Measurements from ENCODE around the gene AGBL4.

The AGBL4 gene

GRCh38 chr1:49465486-49466185, 558.1 kb downstream of the AGBL4 start:
- DNase-seq (ENCODE audit: low read depth), result no peak
- H3K4me3 ChIP-seq (ENCODE audit: low read length), result no peak overlapping the region
- no peak for TF ChIP-seq CTCF (conservative IDR thresholded peaks at IDR 0.05; ENCODE audit: low read length)

GRCh38 chr1:49448200-49448599, 575.6 kb downstream of the AGBL4 start:
- H3K4me3 ChIP-seq (ENCODE audit: low read length), result no peak overlapping the region
- DNase-seq (ENCODE audit: low read depth), result no peak
- TF ChIP-seq CTCF (conservative IDR thresholded peaks at IDR 0.05; ENCODE audit: low read length), result no peak

- H3K4me3 ChIP-seq (ENCODE audit: low read length), result no peak overlapping the region
- no peak for DNase-seq (ENCODE audit: low read depth)
- no peak for TF ChIP-seq CTCF (conservative IDR thresholded peaks at IDR 0.05; ENCODE audit: low read length)
Observed at GRCh38 chr1:49436865-49437264, 586.9 kb downstream of the AGBL4 start.

DNA sequence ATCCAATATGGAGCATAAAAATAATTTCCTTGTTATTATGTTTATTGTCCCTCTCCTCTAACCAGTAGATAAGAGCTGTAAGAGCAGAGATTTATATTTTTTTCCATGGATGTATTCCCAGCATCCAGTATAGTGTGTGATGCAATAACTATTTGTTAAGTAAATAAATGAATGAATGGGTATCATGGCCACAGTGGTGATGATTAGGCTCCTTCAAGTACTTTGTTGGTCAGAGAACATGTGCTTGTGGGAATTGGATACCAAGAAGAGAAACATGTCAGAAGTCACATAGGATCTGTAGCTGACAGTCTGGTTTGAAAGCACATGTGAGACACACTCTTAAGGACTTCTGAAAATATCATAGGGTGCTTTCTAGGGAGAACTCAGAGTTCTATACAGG, 588.5 kb downstream of the AGBL4 start:
- no peak for DNase-seq (ENCODE audit: low read depth)

DNA sequence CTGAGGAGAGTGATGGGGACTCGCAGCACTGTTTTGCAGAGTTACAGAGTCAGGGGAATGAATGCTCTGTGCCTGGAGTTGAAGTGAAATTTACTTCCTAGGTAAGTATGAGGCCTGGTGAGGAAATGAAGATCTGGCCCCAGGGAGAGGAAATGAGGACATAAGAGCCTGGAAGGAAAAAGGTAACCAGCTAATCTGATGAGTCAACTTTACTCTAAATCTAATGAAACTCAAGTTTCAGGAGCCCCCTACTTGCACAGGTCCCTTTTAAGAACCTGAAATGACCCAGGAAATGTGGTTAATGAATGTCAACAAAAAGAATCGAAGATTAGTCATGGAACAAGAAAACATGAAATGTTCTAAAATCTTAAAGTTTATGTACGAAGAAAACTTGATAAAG, 599.0 kb downstream of the AGBL4 start:
- DNase-seq (ENCODE audit: low read depth), result no peak
- H3K4me3 ChIP-seq (ENCODE audit: low read length), result no peak overlapping the region

More for the DNA sequence above, 588.5 kb downstream of the AGBL4 start:
- H3K4me3 ChIP-seq (ENCODE audit: low read length), result no peak overlapping the region
- no peak for TF ChIP-seq CTCF (conservative IDR thresholded peaks at IDR 0.05; ENCODE audit: low read length)

GRCh38 chr1:49416758-49417157, 607.0 kb downstream of the AGBL4 start:
- no peak for TF ChIP-seq CTCF (conservative IDR thresholded peaks at IDR 0.05; ENCODE audit: low read length)
- no peak overlapping the region for H3K4me3 ChIP-seq (ENCODE audit: low read length)
- DNase-seq (ENCODE audit: low read depth), result no peak

More for the DNA sequence above, 599.0 kb downstream of the AGBL4 start:
- TF ChIP-seq CTCF (conservative IDR thresholded peaks at IDR 0.05; ENCODE audit: low read length), result no peak

GRCh38 chr1:49408346-49408745, 615.4 kb downstream of the AGBL4 start:
- no peak for DNase-seq (ENCODE audit: low read depth)
- H3K4me3 ChIP-seq (ENCODE audit: low read length), result no peak overlapping the region
- no peak for TF ChIP-seq CTCF (conservative IDR thresholded peaks at IDR 0.05; ENCODE audit: low read length)
